Tibial nerve (tissue), 4 donors: ENCODE results near the gene DACT2.

Experiments used
- CTCF ChIP-seq, 5 experiments: fragments of 200-600 bp in 3 of 5; fragments of 450-650 bp in 2 of 5; sonication (generic) in 3 of 5; IDR thresholded peaks; one replicate each; pipeline ENCODE4 v1.5.1; 2016 to 2019; ENCODE audit warnings: antibody characterized with exemption in 5 of 5, mild to moderate bottlenecking in 3 of 5, moderate library complexity in 2 of 5
- EP300 ChIP-seq, 2 donors: sonication (generic); formaldehyde crosslinking; IDR thresholded peaks; one replicate each; pipeline ENCODE4 v1.6.1; 2017; ENCODE audit warnings: antibody characterized with exemption in 2 of 2, mild to moderate bottlenecking in 1 of 2
- POLR2A ChIP-seq, 2 donors: fragments of 450-650 bp; IDR thresholded peaks; one replicate each; pipeline ENCODE4 v1.6.1; 2017; ENCODE audit warnings: antibody characterized with exemption in 2 of 2, mild to moderate bottlenecking in 2 of 2, moderate library complexity in 2 of 2

- no peak for TF ChIP-seq CTCF (IDR thresholded peaks at IDR 0.05)
- TF ChIP-seq EP300 (IDR thresholded peaks at IDR 0.05): no peak
- no peak for TF ChIP-seq POLR2A (IDR thresholded peaks at IDR 0.05)
Measured at GRCh38 chr6:168331058-168331457, 11.5 kb upstream of the DACT2 start.
